HG03139 (cell line): ENCODE results near the gene MARK1.
"Not testable (repeated sequence)": the region's sequence is repeated elsewhere in the genome, so short reads cannot be mapped to it uniquely, and the experiment has no call there.

Experiments
- ATAC-seq: cut with Tn5 transposase; IDR thresholded peaks from one replicate; pipeline ENCODE4 v1.9.1; 2021; ENCODE audit not compliant: unreplicated experiment

The MARK1 gene

DNA sequence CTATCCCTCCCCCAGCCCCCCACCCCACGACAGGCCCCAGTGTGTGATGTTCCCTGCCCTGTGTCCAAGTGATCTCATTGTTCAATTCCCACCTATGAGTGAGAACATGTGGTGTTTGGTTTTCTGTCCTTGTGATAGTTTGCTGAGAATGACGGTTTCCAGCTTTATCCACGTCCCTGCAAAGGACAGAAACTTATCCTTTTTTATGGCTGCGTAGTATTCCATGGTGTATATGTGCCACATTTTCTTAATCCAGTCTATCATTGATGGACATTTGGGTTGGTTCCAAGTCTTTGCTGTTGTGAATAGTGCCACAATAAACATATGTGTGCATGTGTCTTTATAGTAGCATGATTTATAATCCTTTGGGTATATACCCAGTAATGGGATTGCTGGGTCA, 77.7 kb downstream of the MARK1 start:
- not testable (repeated sequence) for ATAC-seq

- not testable (repeated sequence) for ATAC-seq
Observed at GRCh38 chr1:220611100-220611499, 83.2 kb downstream of the MARK1 start.

DNA sequence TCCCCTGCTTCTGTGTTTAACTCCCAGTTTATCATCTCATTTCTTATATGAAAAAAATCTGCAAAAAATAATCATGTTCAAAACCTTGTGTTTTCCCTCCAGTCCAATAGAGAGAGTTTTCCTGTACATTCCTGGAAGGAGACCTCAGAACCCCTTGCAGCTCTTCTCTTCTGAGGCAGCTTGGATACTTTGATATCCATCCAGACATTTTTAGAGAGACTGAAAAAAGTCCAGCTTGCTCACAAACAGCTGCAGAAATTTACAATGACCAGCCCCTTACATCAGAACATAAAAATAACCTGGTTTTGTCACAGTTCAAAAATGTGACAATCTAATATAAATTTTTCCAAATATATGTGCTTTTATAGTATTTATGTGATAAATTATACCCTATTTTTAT, 88.9 kb downstream of the MARK1 start:
- ATAC-seq, result no peak

DNA sequence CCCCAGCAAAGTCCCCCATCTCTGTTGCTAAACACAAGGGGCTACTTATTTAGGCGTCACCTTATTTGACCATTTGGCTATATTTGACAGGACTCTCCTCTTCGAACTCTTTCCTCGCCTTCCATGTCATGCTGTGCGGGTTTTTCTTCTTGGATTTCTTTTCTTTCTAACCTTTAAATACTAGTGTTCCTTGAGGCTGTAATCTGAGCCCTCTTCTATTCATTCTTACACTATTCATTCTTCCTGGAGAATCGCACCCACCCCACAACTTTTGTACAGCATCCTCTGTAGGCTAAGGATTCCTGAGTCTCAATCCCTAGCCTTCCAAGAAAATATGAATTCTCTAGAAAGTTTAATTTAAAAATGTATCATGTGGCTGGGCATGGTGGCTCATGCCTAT, 100.5 kb downstream of the MARK1 start:
- ATAC-seq, result no peak

DNA sequence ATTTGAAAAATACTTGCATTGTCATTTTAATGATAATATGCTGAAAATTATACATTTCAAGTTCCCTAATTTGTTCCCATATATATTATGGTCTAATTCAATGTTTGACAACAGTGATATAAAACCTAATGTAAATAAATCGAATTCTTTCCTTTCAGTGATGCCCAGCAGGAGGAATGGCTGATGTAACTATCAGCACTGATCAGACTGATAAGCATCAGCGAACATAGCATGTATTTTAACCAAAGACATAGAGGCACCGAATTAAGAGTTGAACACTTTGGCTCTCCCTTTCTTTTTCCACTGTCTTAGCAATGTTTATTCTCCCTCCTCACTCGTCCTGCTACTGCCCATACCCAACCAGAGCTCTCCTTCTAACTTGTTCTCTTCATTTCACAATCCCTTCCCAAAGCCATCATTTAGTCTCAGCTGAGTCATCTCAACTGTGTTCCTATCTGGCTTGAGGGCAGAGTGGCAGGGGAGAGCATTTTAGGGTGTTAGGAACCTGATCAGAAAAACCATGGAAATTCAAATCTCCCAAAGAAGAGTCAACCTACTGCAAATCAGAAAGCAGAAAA, 103.4 kb downstream of the MARK1 start:
- ATAC-seq, result no peak

DNA sequence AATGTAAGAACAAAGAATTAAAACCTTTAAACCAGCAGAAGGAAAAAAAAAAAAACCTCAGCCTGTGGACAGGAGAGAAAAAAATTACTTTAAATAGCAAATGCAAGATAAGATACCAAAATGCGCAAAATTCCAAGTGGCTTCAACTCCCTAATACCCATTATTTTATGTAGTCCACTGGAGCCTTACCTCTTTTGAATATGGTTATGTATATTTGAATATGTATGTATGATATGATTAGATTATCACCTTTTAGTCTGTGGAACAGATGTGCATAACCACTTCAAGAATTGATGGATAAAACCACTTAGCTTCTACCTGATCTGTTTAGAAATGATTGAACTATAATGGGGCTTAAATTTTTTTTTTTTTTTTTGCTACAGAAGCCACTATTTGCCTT, 109.8 kb downstream of the MARK1 start:
- ATAC-seq, result no peak

DNA sequence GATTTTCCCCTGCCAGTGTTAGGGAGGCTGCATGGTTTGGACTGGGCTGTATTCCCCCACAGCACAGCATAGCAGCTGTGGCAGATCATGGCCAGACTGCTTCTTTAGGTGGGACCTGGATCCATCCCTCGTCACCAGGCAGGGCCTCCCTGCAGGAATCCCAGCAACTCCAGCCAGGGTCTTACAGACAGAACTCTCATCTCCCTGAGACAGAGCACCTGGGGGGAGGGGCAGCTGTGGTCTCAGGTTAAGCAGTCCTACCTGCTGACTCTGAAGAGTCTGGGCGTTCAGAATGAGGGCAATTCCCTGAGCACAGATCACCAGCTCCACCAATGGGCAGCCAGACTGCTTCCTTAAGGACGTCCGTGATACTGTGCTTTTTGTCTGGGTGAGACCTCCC, 114.3 kb downstream of the MARK1 start:
- ATAC-seq, result no peak

GRCh38 chr1:220652995-220653394, 125.1 kb downstream of the MARK1 start:
- ATAC-seq, result no peak

- peak; percentile 77 for ATAC-seq
Observed at GRCh38 chr1:220655509-220655908, 127.6 kb downstream of the MARK1 start.

GRCh38 chr1:220655961-220656740, 128.2 kb downstream of the MARK1 start:
- no peak for ATAC-seq

DNA sequence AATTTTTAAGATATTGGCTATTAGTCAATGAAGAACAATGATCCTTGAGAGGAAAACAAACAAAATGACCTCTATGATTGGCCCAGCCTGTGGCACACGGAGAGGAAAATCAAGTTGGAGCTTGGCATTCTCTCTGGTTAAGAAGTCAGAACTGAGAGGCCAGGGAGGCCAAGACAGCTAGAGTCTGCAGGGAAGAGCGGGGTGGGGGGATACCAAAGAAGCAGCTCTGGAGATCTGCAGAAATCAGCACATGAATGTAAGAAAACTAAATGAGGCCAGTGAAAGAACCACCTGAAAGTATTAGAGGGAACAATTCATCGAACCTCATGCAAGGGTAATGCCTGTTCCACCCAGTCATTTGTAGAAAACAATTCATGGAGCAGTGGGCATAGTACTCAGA, 138.4 kb downstream of the MARK1 start:
- ATAC-seq, result no peak

GRCh38 chr1:220669005-220669404, 141.1 kb downstream of the MARK1 start:
- no peak for ATAC-seq

- no peak for ATAC-seq
Observed at GRCh38 chr1:220670365-220670764, 142.4 kb downstream of the MARK1 start.

DNA sequence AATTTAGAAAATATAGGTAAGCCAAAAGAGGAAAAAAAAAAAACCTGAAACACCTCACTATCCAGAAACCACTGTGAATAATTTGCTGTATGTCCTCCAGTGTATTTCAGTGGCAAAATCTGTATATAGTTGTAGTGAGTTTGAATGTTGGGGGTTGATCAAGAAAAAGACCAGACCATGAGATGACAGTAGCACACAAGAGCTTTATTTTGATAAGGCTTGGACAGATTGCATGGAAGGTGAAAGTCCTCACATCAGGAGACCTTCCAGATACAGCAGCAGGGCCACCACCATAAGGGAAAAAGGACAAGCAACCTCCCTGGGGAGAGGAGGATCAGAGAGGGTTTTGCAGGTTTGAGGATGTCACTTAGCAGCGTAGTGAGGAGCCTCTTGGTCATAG, 146.0 kb downstream of the MARK1 start:
- ATAC-seq, result no peak

- ATAC-seq, result no peak
Observed at GRCh38 chr1:220677251-220677650, 149.3 kb downstream of the MARK1 start.

GRCh38 chr1:220680085-220680687, 152.2 kb downstream of the MARK1 start:
- ATAC-seq, result peak; percentile 91

- ATAC-seq, result no peak
Observed at GRCh38 chr1:220681220-220681880, 153.4 kb downstream of the MARK1 start.

DNA sequence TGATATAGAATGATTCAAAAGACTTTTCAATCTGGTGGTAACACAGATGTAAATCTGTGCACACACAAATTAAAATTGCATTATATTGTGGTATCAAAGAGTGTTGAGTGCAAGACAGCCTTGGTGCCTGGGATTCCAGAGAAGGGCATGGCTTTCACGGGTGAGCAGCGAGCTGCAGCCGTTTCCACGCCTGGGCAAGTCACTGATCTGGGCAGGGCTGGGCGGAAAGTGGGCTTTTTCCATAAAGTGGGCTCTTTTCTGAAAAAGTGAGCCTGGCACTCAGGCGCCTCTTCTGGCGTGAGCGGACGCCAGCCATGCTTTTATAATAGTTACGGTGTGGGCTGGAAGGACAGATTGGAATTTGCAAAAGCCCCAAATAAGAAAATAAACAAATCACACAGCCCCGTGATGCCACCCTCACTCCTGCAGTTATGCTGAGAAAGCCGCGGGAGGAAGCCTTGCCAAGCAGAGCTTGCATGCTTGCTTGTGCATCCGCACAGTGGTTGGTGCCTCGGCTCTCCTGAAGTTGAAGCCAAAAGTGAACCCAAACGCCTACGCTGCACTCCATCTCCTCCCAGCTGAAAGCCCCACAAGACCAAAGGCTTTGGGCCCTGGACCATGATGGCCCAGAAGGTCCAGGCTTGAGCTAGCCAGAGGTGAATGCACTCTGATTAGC, 155.1 kb downstream of the MARK1 start:
- no peak for ATAC-seq

- not testable (repeated sequence) for ATAC-seq
Observed at GRCh38 chr1:220683716-220684115, 155.8 kb downstream of the MARK1 start.

- no peak for ATAC-seq
Observed at GRCh38 chr1:220684890-220685289, 157.0 kb downstream of the MARK1 start.

DNA sequence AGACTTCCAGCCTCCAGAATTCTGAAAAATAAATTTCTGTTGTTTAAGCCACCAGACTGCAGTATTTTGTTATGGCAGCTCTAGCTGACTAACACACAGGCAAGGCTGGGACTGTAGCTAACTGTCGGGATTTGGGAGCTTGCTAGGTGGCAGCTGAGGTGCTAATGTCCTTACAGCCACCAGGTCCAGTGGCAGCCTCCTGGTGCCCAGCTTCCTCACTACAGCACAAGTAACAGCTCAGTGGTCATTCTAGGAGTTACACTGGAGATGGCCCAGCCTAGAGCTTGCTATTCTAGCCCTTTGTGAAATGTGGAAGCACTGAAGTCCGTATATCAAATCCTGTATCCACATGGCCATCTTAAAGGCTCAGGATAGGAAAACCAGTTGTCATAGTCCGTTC, 157.9 kb downstream of the MARK1 start:
- no peak for ATAC-seq
